ENCODE results near the gene VSX2. TPM values are rescaled to one million over a fixed set of nuclear protein-coding genes. Genes with fewer than 3 reads are reported as not detected.

VSX2 gene
- total and polyA plus RNA-seq, 2 of the 13 experiments (the other 11 are each of a cell fraction or from before 2014, with no cell fraction given) = 0.05 TPM; not detected in 1

GRCh38 chr14:74302634-74303569 lies 63.7 kb downstream of the VSX2 start, which contains the start of gene ABCD4 (continued):
- TF ChIP-seq, protein P1, sequence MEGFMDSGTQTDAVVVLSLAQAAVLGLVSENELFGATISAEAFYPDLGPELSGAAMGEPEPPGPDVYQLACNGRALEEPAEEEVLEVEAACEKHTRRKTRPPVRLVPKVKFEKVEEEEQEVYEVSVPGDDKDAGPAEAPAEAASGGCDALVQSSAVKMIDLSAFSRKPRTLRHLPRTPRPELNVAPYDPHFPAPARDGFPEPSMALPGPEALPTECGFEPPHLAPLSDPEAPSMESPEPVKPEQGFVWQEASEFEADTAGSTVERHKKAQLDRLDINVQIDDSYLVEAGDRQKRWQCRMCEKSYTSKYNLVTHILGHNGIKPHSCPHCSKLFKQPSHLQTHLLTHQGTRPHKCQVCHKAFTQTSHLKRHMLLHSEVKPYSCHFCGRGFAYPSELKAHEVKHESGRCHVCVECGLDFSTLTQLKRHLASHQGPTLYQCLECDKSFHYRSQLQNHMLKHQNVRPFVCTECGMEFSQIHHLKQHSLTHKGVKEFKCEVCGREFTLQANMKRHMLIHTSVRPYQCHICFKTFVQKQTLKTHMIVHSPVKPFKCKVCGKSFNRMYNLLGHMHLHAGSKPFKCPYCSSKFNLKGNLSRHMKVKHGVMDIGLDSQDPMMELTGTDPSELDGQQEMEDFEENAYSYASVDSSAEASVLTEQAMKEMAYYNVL (CRISPR knock-in tag; IDR thresholded peaks at IDR 0.05; ENCODE audit: borderline replicate concordance) = no peak
- TF ChIP-seq, protein P2, sequence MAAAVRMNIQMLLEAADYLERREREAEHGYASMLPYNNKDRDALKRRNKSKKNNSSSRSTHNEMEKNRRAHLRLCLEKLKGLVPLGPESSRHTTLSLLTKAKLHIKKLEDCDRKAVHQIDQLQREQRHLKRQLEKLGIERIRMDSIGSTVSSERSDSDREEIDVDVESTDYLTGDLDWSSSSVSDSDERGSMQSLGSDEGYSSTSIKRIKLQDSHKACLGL (CRISPR knock-in tag; IDR thresholded peaks at IDR 0.05) = peak; percentile 86
- TF ChIP-seq, protein P3, sequence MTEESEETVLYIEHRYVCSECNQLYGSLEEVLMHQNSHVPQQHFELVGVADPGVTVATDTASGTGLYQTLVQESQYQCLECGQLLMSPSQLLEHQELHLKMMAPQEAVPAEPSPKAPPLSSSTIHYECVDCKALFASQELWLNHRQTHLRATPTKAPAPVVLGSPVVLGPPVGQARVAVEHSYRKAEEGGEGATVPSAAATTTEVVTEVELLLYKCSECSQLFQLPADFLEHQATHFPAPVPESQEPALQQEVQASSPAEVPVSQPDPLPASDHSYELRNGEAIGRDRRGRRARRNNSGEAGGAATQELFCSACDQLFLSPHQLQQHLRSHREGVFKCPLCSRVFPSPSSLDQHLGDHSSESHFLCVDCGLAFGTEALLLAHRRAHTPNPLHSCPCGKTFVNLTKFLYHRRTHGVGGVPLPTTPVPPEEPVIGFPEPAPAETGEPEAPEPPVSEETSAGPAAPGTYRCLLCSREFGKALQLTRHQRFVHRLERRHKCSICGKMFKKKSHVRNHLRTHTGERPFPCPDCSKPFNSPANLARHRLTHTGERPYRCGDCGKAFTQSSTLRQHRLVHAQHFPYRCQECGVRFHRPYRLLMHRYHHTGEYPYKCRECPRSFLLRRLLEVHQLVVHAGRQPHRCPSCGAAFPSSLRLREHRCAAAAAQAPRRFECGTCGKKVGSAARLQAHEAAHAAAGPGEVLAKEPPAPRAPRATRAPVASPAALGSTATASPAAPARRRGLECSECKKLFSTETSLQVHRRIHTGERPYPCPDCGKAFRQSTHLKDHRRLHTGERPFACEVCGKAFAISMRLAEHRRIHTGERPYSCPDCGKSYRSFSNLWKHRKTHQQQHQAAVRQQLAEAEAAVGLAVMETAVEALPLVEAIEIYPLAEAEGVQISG (CRISPR knock-in tag; IDR thresholded peaks at IDR 0.05) = peak; percentile 100
- TF ChIP-seq SNAPC2 (CRISPR knock-in tag; IDR thresholded peaks at IDR 0.05) = no peak
- TF ChIP-seq AGO2 (optimal IDR thresholded peaks at IDR 0.05; ENCODE audit: low read depth, low read length) = peak; percentile 74
- TF ChIP-seq HOXA7 (CRISPR knock-in tag; IDR thresholded peaks at IDR 0.05) = no peak
- no peak for TF ChIP-seq MTF1 (CRISPR knock-in tag; IDR thresholded peaks at IDR 0.05)
- TF ChIP-seq ZNF552 (CRISPR knock-in tag; IDR thresholded peaks at IDR 0.05; ENCODE audit: borderline replicate concordance) = peak; percentile 65; the same call in 1 of the 2 replicates
- TF ChIP-seq ZNF317 (CRISPR knock-in tag; IDR thresholded peaks at IDR 0.05) = peak; percentile 80
- TF ChIP-seq ZNF777 (CRISPR knock-in tag; IDR thresholded peaks at IDR 0.05) = peak; percentile 94
- no peak for TF ChIP-seq ZNF503 (CRISPR knock-in tag; IDR thresholded peaks at IDR 0.05)
- peak; percentile 82; the same call in 1 of the 2 replicates for TF ChIP-seq ZNF891 (CRISPR knock-in tag; IDR thresholded peaks at IDR 0.05)
- peak; percentile 94; the same call in 1 of the 2 replicates for TF ChIP-seq KDM5B (CRISPR knock-in tag; IDR thresholded peaks at IDR 0.05; ENCODE audit: borderline replicate concordance)
- TF ChIP-seq, protein P4, sequence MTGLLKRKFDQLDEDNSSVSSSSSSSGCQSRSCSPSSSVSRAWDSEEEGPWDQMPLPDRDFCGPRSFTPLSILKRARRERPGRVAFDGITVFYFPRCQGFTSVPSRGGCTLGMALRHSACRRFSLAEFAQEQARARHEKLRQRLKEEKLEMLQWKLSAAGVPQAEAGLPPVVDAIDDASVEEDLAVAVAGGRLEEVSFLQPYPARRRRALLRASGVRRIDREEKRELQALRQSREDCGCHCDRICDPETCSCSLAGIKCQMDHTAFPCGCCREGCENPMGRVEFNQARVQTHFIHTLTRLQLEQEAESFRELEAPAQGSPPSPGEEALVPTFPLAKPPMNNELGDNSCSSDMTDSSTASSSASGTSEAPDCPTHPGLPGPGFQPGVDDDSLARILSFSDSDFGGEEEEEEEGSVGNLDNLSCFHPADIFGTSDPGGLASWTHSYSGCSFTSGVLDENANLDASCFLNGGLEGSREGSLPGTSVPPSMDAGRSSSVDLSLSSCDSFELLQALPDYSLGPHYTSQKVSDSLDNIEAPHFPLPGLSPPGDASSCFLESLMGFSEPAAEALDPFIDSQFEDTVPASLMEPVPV (CRISPR knock-in tag; IDR thresholded peaks at IDR 0.05) = 0 out of 2 replicates have a peak, but pooled peaks have one; percentile 32
- no peak for TF ChIP-seq ZNF496 (CRISPR knock-in tag; IDR thresholded peaks at IDR 0.05; ENCODE audit: insufficient replicate concordance)
- TF ChIP-seq SP5 (CRISPR knock-in tag; IDR thresholded peaks at IDR 0.05; ENCODE audit: borderline replicate concordance, low read depth) = peak; percentile 64
- no peak; the same call in 1 of the 2 replicates for TF ChIP-seq MTF2 (CRISPR knock-in tag; IDR thresholded peaks at IDR 0.05; ENCODE audit: borderline replicate concordance)
- no peak for TF ChIP-seq ZNF260 (CRISPR knock-in tag; IDR thresholded peaks at IDR 0.05; ENCODE audit: borderline replicate concordance, low read depth)
- TF ChIP-seq ZC3H13 (CRISPR knock-in tag; IDR thresholded peaks at IDR 0.05) = no peak

Measured in HepG2 (cell line).